NCI-H1417 treated with DMSO at 0.1 percent for 48 hours (cell line): ENCODE measurements around the gene PML.

Experiments used
- DNase-seq: peaks from one replicate; lab custom pipeline; 2025; lab: John Stamatoyannopoulos, UW

PML gene

GRCh38 chr15:74007820-74008371, 13.4 kb downstream of the PML start:
- no peak for DNase-seq

DNA sequence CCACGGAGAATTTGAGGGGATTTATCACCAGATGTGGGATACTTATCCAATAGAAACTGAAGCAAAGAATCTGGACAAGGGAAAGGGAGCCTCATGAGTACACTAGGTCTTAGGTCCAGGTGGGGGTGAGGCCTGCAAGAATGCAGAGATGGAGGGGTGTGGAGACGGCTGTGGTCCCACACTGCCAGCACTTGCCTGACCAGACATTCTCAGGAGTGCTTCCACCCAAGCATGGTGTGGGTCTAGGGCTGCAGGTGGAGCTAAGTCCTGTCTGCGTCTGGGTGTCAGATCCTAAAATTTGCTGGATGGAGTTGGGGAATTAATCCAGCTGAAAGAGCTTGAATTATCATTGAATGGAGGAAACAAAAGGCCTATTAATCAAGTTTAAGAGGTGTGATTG, 14.4 kb downstream of the PML start:
- no peak for DNase-seq

DNA sequence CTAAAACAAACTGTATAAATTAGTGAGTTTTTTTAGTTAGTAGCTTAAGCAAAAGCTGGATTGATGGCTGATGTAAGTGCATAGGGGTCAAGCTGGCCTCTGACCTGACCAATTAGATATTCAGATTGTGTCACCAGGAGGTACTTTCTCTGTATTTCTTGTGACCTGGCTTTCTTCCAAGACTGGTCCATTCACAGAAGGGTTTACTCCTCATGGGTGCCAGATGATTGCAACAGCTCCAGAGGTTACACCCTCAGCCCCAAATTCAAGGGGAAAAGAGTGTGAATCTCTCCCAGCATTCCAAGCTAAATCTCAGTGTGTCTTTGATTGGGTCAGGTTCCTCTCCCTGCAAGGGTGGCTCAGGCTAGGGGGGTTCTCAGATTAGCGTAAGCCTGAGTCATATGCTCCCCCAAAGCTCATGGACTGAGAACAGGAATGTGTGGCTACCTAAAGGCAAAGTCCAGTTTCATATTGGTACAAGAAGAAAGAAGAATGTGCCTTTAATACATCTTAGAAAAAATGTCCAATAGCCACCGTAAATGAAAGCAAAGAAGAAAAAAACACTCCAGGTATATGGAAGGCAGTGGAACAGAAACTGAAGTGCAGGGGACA, 16.5 kb downstream of the PML start:
- no peak for DNase-seq

- no peak for DNase-seq
Observed at GRCh38 chr15:74011610-74012009, 17.1 kb downstream of the PML start.

DNA sequence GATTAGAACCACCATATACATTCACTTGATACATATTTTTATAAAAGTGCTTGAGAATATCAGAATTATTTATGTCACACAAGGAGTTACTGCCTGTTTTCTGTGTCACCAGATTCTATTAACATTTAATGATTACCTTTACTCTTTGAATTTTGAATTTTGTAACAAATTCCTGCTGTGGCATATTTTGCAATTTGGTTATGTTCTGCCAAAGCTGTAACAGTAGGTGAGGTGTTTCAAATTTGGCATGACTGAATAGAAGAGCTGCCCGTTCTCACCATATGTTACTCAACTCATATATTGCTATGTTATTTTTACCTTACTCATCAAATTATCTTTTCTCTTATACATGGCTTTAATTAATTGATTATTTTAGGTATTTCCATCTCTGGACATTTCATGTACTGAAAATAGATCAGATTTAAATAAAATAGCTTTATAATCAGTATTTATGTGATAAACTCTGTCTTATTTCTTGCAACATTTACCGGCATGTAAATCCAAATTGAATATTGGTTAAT, 18.9 kb downstream of the PML start:
- no peak for DNase-seq

DNA sequence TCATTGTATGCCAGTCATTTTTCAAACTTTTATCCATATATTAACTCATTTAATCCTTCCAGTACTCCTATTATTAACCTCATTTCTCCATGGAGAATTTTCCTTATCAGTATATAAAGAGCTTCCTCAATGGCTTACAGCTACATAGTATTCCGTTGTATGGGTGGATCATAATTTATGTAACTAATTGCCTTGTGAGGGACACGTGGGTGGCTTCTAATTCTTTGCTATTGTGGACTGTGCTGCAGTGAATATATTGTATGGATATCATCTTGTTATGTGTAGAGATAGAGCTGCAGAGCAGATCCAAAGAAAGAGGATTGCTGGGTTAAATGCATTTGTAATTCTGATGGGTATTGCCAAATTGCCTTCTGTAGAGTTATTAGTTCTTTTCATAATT, 25.2 kb downstream of the PML start:
- DNase-seq = no peak

- no peak for DNase-seq
Observed at GRCh38 chr15:74022706-74023470, 28.4 kb downstream of the PML start.

- DNase-seq = no peak
Observed at GRCh38 chr15:74024687-74025086, 30.2 kb downstream of the PML start.

- no peak for DNase-seq
Observed at GRCh38 chr15:74025436-74025835, 30.9 kb downstream of the PML start.

GRCh38 chr15:74027688-74028087, 33.2 kb downstream of the PML start:
- DNase-seq = no peak

GRCh38 chr15:74028646-74029045, 34.1 kb downstream of the PML start:
- no peak for DNase-seq

DNA sequence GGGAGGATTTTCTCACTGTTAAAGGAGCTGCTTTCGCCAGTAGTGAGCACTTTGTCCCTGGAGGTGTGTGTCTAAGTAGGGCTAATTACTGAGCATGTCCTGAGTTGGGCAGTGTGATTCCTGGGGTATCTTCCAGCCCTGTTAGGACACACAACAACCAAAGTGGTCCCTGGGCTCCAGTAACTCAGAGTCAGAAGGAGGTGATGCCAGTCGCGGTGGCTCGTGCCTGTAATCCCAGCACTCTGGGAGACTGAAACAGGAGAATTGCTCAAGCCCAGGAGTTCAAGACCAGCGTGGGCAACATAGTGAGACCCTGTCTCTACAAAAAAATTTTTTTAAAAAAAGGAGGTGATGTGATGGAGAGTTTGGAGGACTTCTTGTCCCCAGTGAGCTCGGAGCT, 37.5 kb downstream of the PML start:
- DNase-seq = no peak

- no peak for DNase-seq
Observed at GRCh38 chr15:74032606-74033561, 38.4 kb downstream of the PML start.

DNA sequence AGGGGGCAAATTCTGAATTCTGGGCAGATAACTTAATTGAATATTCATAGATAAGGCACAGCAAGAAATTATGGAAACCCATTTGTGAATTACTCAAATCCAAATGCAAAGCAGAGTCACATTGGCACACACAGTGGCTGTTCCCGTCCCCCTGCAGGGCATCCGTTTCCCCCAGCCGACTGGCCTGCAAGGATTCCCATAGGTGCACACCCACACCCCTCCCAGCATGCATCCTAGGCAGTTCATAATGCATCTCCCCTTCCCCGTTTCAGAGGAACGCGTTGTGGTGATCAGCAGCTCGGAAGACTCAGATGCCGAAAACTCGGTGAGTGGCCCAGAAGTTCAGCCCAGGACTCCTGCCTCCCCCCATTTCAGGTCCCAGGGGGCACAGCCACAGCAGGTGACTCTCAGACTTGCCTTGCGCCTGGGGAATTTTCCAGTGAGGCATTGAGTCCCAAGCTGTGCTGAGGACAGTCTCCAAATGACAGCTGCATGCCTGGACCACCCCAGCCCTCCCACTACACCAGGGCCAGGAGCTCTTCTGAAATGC, 39.8 kb downstream of the PML start:
- no peak for DNase-seq

GRCh38 chr15:74035121-74036017, 40.9 kb downstream of the PML start:
- DNase-seq = no peak

DNA sequence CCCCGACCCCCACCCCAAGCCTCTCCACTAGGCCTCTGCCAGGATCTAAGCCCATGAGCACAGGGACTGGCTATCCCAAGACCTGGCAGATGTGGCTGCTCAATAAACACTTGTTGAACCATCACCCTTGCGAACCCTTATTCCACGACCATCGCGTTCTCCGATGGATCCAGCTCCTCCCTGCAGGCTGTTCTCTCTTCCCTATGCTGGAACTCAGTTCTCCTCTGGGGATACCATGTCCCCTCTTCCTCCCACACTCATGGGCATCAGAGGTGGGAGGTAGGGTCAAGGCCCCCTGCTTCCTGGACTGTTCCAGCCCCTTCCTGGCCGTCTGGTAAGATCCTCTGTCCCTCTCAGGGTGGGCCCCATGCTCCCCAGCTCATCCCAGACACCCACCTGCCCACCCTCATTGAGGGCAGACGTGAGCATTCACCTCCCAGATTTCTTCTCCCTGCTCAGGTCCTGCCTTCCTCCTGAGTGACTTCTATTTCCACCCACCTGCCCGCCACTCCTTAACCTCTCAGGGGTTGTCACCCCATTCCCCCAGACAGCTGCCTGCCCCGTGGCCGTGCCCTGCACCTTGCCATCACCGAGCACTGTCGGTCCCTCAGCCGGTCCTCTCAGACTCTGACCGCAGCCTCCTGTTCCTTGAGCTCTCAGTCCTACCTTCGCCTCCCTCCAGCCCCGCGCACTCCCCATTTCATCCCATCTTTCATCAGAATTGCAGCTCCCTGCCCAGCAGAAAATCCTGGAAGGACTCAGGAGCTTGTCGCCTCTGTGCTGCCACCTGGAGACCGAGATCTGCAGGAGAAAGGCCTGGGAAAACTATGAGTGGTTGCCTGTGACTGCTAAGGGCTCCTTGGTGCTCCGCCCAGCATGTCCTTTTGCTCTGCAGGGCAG, 42.0 kb downstream of the PML start:
- DNase-seq = no peak

GRCh38 chr15:74037171-74038117, 42.9 kb downstream of the PML start:
- DNase-seq = no peak
